HG02885 (cell line): Measurements from ENCODE around the gene COL9A2.

Experiments
- ATAC-seq: cut with Tn5 transposase; IDR thresholded peaks from one replicate; pipeline ENCODE4 v1.9.1; 2021; ENCODE audit warnings: mild to moderate bottlenecking; ENCODE audit not compliant: unreplicated experiment, poor library complexity

Gene COL9A2

GRCh38 chr1:40265919-40266318 lies 51.2 kb downstream of the COL9A2 start:
- no peak for ATAC-seq

- no peak for ATAC-seq
Observed at GRCh38 chr1:40265298-40265697, 51.8 kb downstream of the COL9A2 start.

- ATAC-seq: no peak
Observed at GRCh38 chr1:40264354-40264781, 52.7 kb downstream of the COL9A2 start.

- no peak for ATAC-seq
Observed at GRCh38 chr1:40258445-40258769, 58.7 kb downstream of the COL9A2 start.

- ATAC-seq: peak; percentile 93
Observed at GRCh38 chr1:40257688-40258444, 59.2 kb downstream of the COL9A2 start, which contains the start of gene ZMPSTE24. TSS of gene ZMPSTE24 (plus strand) at chr1:40258236. CDS start at chr1:40258272, 36 bp downstream.

- no peak for ATAC-seq
Observed at GRCh38 chr1:40257313-40257687, 59.8 kb downstream of the COL9A2 start.

- ATAC-seq: no peak
Observed at GRCh38 chr1:40256401-40257084, 60.5 kb downstream of the COL9A2 start.

- ATAC-seq: no peak
Observed at GRCh38 chr1:40255231-40255630, 61.9 kb downstream of the COL9A2 start.

GRCh38 chr1:40252601-40253000 lies 64.5 kb downstream of the COL9A2 start:
- no peak for ATAC-seq

- no peak for ATAC-seq
Observed at GRCh38 chr1:40251456-40251855, 65.6 kb downstream of the COL9A2 start.
